ENCODE results near the gene AGRP.

AGRP gene

DNA sequence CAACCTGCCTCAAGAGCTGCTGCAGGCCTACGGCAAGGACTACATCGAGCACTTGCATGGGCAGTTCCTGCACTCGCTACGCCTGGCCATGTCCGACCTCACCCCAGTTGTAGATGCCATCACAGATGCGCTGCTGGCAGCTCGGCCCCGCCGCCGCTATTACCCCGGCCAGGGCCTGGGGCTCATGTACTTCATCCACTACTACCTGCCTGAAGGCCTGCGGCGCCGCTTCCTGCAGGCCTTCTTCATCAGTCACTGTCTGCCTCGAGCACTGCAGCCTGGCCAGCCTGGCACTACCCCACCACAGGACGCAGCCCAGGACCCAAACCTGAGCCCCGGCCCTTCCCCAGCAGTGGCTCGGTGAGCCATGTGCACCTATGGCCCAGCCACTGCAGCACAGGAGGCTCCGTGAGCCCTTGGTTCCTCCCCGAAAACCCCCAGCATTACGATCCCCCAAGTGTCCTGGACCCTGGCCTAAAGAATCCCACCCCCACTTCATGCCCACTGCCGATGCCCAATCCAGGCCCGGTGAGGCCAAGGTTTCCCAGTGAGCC is 46.6 kb downstream of the AGRP start:
- no peak for DNase-seq (ENCODE audit: low read depth in 1 of 2, low spot score in 1 of 2)
- TF ChIP-seq GABPA (IDR thresholded peaks at IDR 0.05; ENCODE audit: low read depth), result no peak
- TF ChIP-seq SPI1 (IDR thresholded peaks at IDR 0.05; ENCODE audit: borderline replicate concordance, low read depth), result no peak
- no peak for TF ChIP-seq REST (IDR thresholded peaks at IDR 0.05; ENCODE audit: insufficient replicate concordance, low read depth)
- H3K27ac ChIP-seq (replicated peaks), result no peak overlapping the region
- H3K27me3 ChIP-seq (ENCODE audit: insufficient read depth, poor library complexity, severe bottlenecking), result peaks cover 2% of the 10 kb centered on the region
- H3K4me3 ChIP-seq (replicated peaks; ENCODE audit: insufficient read depth, low read length), result no peak overlapping the region

DNA sequence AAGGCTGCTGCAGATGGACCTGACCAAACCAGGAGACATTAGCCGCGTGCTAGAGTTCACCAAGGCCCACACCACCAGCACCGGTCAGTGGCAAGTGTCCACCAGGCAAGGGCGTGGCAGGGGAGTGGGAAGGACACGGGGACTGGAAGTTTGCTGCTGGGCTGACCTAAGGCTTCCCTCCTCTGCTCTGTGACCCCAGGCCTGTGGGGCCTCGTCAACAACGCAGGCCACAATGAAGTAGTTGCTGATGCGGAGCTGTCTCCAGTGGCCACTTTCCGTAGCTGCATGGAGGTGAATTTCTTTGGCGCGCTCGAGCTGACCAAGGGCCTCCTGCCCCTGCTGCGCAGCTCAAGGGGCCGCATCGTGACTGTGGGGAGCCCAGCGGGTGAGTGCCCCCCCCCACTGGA is 47.6 kb downstream of the AGRP start:
- no peak for TF ChIP-seq POLR2AphosphoS5 (IDR thresholded peaks at IDR 0.05; ENCODE audit: low read depth)
- TF ChIP-seq, protein P1, sequence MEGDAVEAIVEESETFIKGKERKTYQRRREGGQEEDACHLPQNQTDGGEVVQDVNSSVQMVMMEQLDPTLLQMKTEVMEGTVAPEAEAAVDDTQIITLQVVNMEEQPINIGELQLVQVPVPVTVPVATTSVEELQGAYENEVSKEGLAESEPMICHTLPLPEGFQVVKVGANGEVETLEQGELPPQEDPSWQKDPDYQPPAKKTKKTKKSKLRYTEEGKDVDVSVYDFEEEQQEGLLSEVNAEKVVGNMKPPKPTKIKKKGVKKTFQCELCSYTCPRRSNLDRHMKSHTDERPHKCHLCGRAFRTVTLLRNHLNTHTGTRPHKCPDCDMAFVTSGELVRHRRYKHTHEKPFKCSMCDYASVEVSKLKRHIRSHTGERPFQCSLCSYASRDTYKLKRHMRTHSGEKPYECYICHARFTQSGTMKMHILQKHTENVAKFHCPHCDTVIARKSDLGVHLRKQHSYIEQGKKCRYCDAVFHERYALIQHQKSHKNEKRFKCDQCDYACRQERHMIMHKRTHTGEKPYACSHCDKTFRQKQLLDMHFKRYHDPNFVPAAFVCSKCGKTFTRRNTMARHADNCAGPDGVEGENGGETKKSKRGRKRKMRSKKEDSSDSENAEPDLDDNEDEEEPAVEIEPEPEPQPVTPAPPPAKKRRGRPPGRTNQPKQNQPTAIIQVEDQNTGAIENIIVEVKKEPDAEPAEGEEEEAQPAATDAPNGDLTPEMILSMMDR (IDR thresholded peaks at IDR 0.05; ENCODE audit: insufficient read depth, low read length), result no peak
- TF ChIP-seq SPI1 (IDR thresholded peaks at IDR 0.05; ENCODE audit: borderline replicate concordance, low read depth), result no peak
- no peak for TF ChIP-seq REST (IDR thresholded peaks at IDR 0.05; ENCODE audit: insufficient replicate concordance, low read depth)
- no peak for TF ChIP-seq GABPA (IDR thresholded peaks at IDR 0.05; ENCODE audit: low read depth)
- Histone ChIP-seq H3K27ac (replicated peaks) (no peak overlapping the region), H3K4me3 (replicated peaks; ENCODE audit: insufficient read depth, low read length) (no peak overlapping the region), H3K27me3 (ENCODE audit: insufficient read depth, poor library complexity, severe bottlenecking) (peaks cover 6% of the 10 kb centered on the region)
- DNase-seq (ENCODE audit: low read depth in 1 of 2, low spot score in 1 of 2), result no peak

DNA sequence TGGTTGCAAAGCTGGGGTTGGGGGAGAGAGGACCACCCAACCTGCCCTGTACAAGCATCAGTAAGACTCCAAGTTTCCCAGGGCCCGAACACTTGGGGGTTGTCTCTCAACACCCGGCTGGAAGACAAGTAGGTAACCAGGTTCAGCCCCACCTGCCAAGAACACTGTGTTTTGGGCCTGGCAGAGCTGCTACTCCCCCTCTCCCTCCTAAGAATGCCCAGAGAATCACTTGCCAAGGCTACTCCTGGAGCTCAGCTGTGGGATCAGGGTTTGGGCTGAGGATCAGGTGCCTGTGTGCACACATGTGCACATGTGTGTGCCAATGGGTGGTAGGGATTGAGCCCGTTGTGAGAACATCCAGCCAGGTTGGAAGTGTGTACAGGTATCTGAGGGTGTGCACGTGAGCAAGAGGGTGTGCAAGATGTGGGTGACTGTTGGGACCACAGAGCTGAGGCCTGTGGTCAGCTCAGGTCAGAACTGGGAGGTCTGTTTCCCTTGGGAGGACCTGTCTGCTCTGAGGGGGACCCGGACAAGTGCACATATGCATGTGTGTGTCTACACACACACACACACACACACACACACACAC is 50.1 kb downstream of the AGRP start:
- no peak for DNase-seq (ENCODE audit: low read depth in 1 of 2, low spot score in 1 of 2)
- no peak overlapping the region for H3K27ac ChIP-seq (replicated peaks)
- no peak overlapping the region for H3K4me3 ChIP-seq (replicated peaks; ENCODE audit: insufficient read depth, low read length)
- TF ChIP-seq POLR2AphosphoS5 (IDR thresholded peaks at IDR 0.05; ENCODE audit: low read depth), result no peak
- TF ChIP-seq REST (IDR thresholded peaks at IDR 0.05; ENCODE audit: insufficient replicate concordance, low read depth), result no peak
- no peak for TF ChIP-seq SPI1 (IDR thresholded peaks at IDR 0.05; ENCODE audit: borderline replicate concordance, low read depth)
- TF ChIP-seq GABPA (IDR thresholded peaks at IDR 0.05; ENCODE audit: low read depth), result no peak
- TF ChIP-seq, protein P1 (IDR thresholded peaks at IDR 0.05; ENCODE audit: insufficient read depth, low read length), result no peak
- peaks cover 21% of the 10 kb centered on the region for H3K27me3 ChIP-seq (ENCODE audit: insufficient read depth, poor library complexity, severe bottlenecking)
